ENCODE results near the gene EBF3. TPM values are rescaled to one million over a fixed set of nuclear protein-coding genes. Genes with fewer than 3 reads are reported as not detected.

Gene EBF3
- total RNA-seq, 1 experiment from 2014 or later: 0.22 TPM

- WGBS (ENCODE audit: extremely low coverage, insufficient read length, low lambda C conversion rate): no CpG with 5 or more reads among the region's 2 CpGs
- H3K18ac ChIP-seq (ENCODE audit: insufficient read length, low read depth, low read length): no peak overlapping the region
- no peaks in the 10 kb centered on the region for H3K27me3 ChIP-seq (ENCODE audit: insufficient read depth, low read length)
- no peak overlapping the region for H3K4me3 Mint-ChIP-seq
- no peak overlapping the region for H3K56ac ChIP-seq (ENCODE audit: insufficient read length, low read depth, low read length)
- H3K27ac Mint-ChIP-seq: no peak overlapping the region
- H3K9ac ChIP-seq (ENCODE audit: extremely low read depth, insufficient read length, low read length): no peak overlapping the region
- H3K4me1 Mint-ChIP-seq: peaks cover 2 to 11% of the 10 kb centered on the region in 2 experiments; a peak in 3 of 4 replicates
- H3K4me1 ChIP-seq (ENCODE audit: insufficient read depth, low read length): no peaks in the 10 kb centered on the region
- H4K20me1 ChIP-seq (ENCODE audit: control insufficient read depth, insufficient read depth, insufficient read length): no peaks in the 10 kb centered on the region
- H3K27ac ChIP-seq (ENCODE audit: insufficient read length, low read depth, low read length): no peak overlapping the region
- H3K36me3 Mint-ChIP-seq (ENCODE audit: insufficient read depth in 1 of 3, low read depth in 3 of 3): peaks cover 0 to 4% (median 0%) of the 10 kb centered on the region in 3 experiments; a peak in 2 of 7 replicates
- no peak overlapping the region for H3K23ac ChIP-seq (ENCODE audit: insufficient read length, low read depth, low read length)
- H3T11ph ChIP-seq (ENCODE audit: low read length): no peak overlapping the region
- no peak overlapping the region for H4K8ac ChIP-seq (replicated peaks; ENCODE audit: insufficient read length, low read depth, low read length)
- H2BK20ac ChIP-seq (ENCODE audit: low read depth, low read length, poor library complexity, severe bottlenecking): no peak overlapping the region
- H3K23me2 ChIP-seq (ENCODE audit: insufficient read length, low read depth, low read length, poor library complexity, severe bottlenecking): no peaks in the 10 kb centered on the region
- DNase-seq: no peak
- no peaks in the 10 kb centered on the region for H3K9me3 ChIP-seq (ENCODE audit: control insufficient read depth, low read depth, low read length)
- no peak overlapping the region for H3K14ac ChIP-seq (ENCODE audit: insufficient read depth, low read length)
- H2AK5ac ChIP-seq (ENCODE audit: insufficient read length, low read length): no peak overlapping the region
- H3K27me3 Mint-ChIP-seq (ENCODE audit: low read depth): peaks cover 5% of the 10 kb centered on the region; the same call in 1 of the 2 replicates
- H2BK12ac ChIP-seq (ENCODE audit: insufficient read length, low read depth, low read length): no peak overlapping the region
- H2BK15ac ChIP-seq (ENCODE audit: low read depth, low read length): no peak overlapping the region
- H4K91ac ChIP-seq (ENCODE audit: insufficient read length, low read depth, low read length): no peak overlapping the region
- H3K79me1 ChIP-seq (ENCODE audit: insufficient read depth, low read depth, low read length, poor library complexity, severe bottlenecking): no peaks in the 10 kb centered on the region
- no peak overlapping the region for H3K4me2 ChIP-seq (ENCODE audit: insufficient read depth, insufficient read length, low read length)
- H3K4ac ChIP-seq (ENCODE audit: low read depth, low read length): no peak overlapping the region
- TF ChIP-seq, protein P1, sequence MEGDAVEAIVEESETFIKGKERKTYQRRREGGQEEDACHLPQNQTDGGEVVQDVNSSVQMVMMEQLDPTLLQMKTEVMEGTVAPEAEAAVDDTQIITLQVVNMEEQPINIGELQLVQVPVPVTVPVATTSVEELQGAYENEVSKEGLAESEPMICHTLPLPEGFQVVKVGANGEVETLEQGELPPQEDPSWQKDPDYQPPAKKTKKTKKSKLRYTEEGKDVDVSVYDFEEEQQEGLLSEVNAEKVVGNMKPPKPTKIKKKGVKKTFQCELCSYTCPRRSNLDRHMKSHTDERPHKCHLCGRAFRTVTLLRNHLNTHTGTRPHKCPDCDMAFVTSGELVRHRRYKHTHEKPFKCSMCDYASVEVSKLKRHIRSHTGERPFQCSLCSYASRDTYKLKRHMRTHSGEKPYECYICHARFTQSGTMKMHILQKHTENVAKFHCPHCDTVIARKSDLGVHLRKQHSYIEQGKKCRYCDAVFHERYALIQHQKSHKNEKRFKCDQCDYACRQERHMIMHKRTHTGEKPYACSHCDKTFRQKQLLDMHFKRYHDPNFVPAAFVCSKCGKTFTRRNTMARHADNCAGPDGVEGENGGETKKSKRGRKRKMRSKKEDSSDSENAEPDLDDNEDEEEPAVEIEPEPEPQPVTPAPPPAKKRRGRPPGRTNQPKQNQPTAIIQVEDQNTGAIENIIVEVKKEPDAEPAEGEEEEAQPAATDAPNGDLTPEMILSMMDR (conservative IDR thresholded peaks at IDR 0.05): peak; percentile 50
- H3K79me2 ChIP-seq (ENCODE audit: insufficient read depth, low read length): no peaks in the 10 kb centered on the region
- H2BK5ac ChIP-seq (ENCODE audit: insufficient read length, low read length): no peak overlapping the region
- H4K5ac ChIP-seq (ENCODE audit: insufficient read length, low read depth, low read length): no peak overlapping the region
- H2AFZ ChIP-seq (ENCODE audit: low read length): no peak overlapping the region
- H3K9me3 Mint-ChIP-seq: peaks cover 4 to 5% of the 10 kb centered on the region in 2 experiments; a peak in 4 of 5 replicates
- no peak overlapping the region for H2BK120ac ChIP-seq (ENCODE audit: low read depth, low read length, poor library complexity, severe bottlenecking)
Observed at GRCh38 chr10:129853562-129853903, 110.5 kb downstream of the EBF3 start.
